Suprapubic skin (tissue), 4 donors: ENCODE measurements around the gene HJV.

Source experiments
- CTCF ChIP-seq, 2 donors: fragments of 200-600 bp in 1 of 2; fragments of 450-650 bp in 1 of 2; sonication (generic) in 1 of 2; IDR thresholded peaks; one replicate each; pipeline ENCODE4 v1.5.1; 2016 to 2019; ENCODE audit warnings: antibody characterized with exemption in 2 of 2, mild to moderate bottlenecking in 1 of 2, moderate library complexity in 1 of 2
- EP300 ChIP-seq: sonication (generic); formaldehyde crosslinking; IDR thresholded peaks from one replicate; pipeline ENCODE4 v1.6.1; 2017; ENCODE audit warnings: antibody characterized with exemption
- POLR2A ChIP-seq, 2 donors: fragments of 450-650 bp; IDR thresholded peaks; one replicate each; pipeline ENCODE4 v1.6.1; 2017; ENCODE audit warnings: antibody characterized with exemption in 2 of 2, mild to moderate bottlenecking in 2 of 2, moderate library complexity in 2 of 2
- POLR2AphosphoS5 ChIP-seq, 3 donors: sonication (generic); formaldehyde crosslinking; IDR thresholded peaks; one replicate each; pipeline ENCODE4 v1.6.1; 2017; ENCODE audit warnings: antibody characterized with exemption in 3 of 3

GRCh38 chr1:145983960-145984830, 37.3 kb downstream of the HJV start:
- no peak for TF ChIP-seq CTCF (IDR thresholded peaks at IDR 0.05)
- TF ChIP-seq POLR2A (IDR thresholded peaks at IDR 0.05), result no peak
- no peak for TF ChIP-seq EP300
- no peak for TF ChIP-seq POLR2AphosphoS5 (IDR thresholded peaks at IDR 0.05)
